ENCODE data around the gene MORF4L1. TPM values are rescaled to one million over a fixed set of nuclear protein-coding genes. Genes with fewer than 3 reads are reported as not detected.

Gene MORF4L1
- total RNA-seq, 1 donor = 480 TPM

DNA sequence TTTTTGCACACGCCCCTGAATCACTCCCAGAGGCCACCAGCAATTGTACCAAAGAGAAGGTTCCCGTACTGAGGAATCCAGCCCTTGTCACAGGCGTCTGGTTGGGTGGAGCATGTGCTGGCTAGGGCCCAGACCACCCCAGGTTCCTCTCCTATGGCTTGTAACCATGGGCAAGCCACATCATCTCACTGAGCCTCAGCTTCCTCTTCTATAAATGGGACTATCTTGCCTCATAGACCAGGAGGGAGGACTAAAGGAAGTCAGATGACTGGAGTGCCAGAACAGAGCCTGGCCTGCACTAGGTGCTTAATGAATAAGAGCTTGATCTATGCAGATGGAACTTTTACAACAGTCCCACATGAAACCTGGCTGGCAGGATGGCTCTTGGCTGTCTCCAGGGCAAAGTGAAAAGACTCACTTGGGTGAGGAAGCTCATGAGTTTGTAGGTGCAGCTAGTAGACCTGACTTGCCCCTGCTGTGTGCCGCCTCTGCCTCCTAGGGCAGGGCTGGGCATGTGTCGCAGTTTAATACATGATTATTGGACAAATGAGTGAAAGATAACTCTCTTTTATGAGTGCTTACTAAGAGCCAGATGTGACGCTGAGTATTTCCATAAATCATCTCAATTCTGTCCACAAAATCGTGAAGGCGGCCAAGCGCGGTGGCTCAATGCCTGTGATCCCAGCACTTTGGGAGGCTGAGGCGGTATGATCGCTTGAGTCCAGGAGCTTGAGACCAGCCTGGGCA lies 42.8 kb downstream of the MORF4L1 start:
- TF ChIP-seq, protein P1, sequence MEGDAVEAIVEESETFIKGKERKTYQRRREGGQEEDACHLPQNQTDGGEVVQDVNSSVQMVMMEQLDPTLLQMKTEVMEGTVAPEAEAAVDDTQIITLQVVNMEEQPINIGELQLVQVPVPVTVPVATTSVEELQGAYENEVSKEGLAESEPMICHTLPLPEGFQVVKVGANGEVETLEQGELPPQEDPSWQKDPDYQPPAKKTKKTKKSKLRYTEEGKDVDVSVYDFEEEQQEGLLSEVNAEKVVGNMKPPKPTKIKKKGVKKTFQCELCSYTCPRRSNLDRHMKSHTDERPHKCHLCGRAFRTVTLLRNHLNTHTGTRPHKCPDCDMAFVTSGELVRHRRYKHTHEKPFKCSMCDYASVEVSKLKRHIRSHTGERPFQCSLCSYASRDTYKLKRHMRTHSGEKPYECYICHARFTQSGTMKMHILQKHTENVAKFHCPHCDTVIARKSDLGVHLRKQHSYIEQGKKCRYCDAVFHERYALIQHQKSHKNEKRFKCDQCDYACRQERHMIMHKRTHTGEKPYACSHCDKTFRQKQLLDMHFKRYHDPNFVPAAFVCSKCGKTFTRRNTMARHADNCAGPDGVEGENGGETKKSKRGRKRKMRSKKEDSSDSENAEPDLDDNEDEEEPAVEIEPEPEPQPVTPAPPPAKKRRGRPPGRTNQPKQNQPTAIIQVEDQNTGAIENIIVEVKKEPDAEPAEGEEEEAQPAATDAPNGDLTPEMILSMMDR (IDR thresholded peaks at IDR 0.05; ENCODE audit: insufficient read depth, low read depth, low read length) = no peak
- peak; percentile 58 for DNase-seq (ENCODE audit: low read depth)
- no peak overlapping the region for H3K4me3 ChIP-seq (ENCODE audit: low read depth, low read length)

DNA sequence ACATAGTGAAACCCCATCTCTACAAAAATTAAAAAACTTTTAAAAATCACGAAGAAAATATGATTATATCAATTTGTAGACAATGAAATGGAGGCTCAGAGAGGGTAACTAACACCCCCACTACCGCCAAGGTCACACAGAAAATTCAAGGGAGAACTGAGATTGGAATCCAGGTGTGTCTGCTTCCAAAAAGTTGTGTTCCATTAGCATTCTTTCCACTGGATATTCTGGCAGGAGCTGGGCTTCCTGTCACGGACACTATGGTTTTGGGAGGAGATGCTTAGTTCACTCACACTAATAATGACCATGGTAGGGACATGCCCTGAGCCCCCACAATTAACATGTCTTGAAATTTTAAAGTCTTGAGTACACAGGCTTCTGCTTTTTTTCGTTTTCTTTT lies 43.4 kb downstream of the MORF4L1 start:
- no peak overlapping the region for H3K4me3 ChIP-seq (ENCODE audit: low read depth, low read length)
- TF ChIP-seq, protein P1 (IDR thresholded peaks at IDR 0.05; ENCODE audit: insufficient read depth, low read depth, low read length) = no peak
- no peak for DNase-seq (ENCODE audit: low read depth)

DNA sequence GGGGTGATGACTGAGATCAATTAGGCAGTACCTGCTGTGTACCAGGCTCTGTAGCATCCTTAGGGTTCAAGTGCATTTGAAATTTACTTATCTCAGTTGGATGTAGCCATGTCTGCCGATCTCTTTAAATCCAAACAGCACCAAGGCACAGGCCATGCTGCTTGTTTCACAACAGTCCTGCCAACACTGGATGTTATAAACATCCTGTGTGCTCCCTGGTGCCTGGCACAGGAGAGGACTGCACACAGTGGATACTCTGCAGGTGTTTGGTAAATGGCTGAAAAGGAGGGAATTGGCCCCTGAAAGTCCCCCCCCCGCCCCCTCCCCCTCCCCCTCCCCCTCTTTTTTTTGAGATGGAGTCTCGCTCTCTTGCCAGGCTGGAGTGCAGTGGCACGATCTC lies 45.2 kb downstream of the MORF4L1 start:
- no peak for DNase-seq (ENCODE audit: low read depth)
- TF ChIP-seq, protein P1 (IDR thresholded peaks at IDR 0.05; ENCODE audit: insufficient read depth, low read depth, low read length) = no peak
- no peak overlapping the region for H3K4me3 ChIP-seq (ENCODE audit: low read depth, low read length)

DNA sequence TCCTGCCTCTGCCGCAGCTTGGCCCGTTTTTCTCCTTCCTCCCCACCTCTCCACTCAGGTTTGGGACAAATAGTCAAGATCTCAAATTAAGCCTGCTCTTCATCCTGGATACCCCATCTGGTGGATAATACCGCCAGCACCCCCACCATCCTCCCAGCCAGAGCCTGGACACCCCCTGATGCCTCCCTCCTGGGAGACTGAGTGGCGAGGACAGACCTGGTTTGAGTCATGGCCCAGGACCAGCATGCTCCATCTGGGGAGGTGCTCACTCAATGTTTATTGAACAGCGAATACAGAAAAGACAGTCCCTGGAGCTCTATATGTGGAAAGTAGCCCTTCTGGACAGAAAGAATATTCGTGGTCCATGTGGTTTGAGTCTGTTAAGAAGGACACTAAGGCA lies 48.8 kb downstream of the MORF4L1 start:
- no peak for DNase-seq (ENCODE audit: low read depth)
- H3K4me3 ChIP-seq (ENCODE audit: low read depth, low read length) = no peak overlapping the region
- TF ChIP-seq, protein P1 (IDR thresholded peaks at IDR 0.05; ENCODE audit: insufficient read depth, low read depth, low read length) = no peak

DNA sequence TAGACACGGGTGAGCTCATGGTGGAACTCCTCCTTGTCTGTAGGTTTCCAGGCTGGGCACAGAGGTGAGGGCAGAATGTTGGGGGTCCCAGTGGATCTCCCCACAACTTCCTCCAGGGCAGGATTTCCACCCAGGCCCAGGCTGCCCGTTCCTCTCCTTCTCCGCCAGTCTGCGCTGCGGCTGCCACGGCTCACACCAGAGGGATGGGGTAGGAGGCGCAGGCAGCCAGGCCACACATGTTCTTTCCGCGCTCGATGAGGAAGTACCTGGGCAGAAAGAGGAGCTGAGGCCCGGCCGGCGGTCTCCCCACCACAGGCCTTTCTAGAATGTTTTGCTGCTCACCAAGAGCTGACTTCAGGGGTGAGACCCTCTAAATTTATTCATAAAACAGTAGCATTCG lies 49.2 kb downstream of the MORF4L1 start:
- TF ChIP-seq, protein P1 (IDR thresholded peaks at IDR 0.05; ENCODE audit: insufficient read depth, low read depth, low read length) = no peak
- H3K4me3 ChIP-seq (ENCODE audit: low read depth, low read length) = no peak overlapping the region
- DNase-seq (ENCODE audit: low read depth) = no peak

DNA sequence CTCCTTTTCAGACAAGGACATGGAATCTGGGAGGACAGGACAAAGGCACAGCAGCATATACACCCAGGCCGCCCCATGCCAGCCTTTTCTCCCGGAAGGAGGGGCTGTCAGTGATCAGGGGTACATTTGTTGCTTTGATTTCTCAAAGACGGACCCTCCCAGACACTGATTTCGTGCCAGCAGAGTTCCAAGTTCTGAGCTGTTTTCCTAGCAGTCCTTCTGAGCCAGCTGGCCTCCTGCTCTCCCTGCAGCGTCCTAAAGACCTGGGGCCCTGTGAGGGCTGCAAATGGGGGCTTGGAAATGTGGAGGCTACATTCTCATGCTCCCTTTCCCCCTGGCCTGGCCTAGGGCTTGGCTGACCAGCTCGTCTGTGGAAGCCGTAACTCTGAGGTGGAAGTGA lies 49.8 kb downstream of the MORF4L1 start:
- DNase-seq (ENCODE audit: low read depth) = no peak
- TF ChIP-seq, protein P1 (IDR thresholded peaks at IDR 0.05; ENCODE audit: insufficient read depth, low read depth, low read length) = no peak

DNA sequence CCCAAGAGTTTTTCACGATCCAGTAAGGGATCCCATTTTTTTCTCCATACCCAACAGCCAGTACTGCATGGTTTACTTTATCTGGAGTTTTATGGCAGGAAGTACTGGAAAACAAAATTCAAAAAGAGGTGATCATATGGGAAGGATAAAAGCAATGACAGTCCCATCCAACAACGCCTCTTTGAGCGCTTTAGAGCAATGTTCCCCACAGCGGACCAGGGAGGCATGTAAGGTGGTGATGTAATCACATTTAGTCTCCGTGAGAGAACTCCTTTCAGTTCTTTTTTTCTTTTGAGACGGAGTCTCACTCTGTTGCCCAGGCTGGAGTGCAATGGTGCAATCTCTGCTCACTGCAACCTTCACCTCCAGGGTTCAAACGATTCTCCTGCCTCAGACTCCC lies 50.3 kb downstream of the MORF4L1 start:
- TF ChIP-seq, protein P1 (IDR thresholded peaks at IDR 0.05; ENCODE audit: insufficient read depth, low read depth, low read length) = no peak
- H3K4me3 ChIP-seq (ENCODE audit: low read depth, low read length) = no peak overlapping the region
- DNase-seq (ENCODE audit: low read depth) = no peak

More for the DNA sequence above, 49.8 kb downstream of the MORF4L1 start:
- no peak overlapping the region for H3K4me3 ChIP-seq (ENCODE audit: low read depth, low read length)
